Left ventricle myocardium inferior (tissue), 1 donor: ENCODE results near the gene TFDP2. TPM values are rescaled to one million over a fixed set of nuclear protein-coding genes. Genes with fewer than 3 reads are reported as not detected.

Source experiments
- DNase-seq: peaks from one replicate; pipeline ENCODE4 v3.0.0-alpha.2; 2020
- H3K27ac ChIP-seq: fragments of 200-600 bp; replicated peaks from 2 replicates; pipeline ENCODE4 v1.8.0; 2021
- H3K27me3 ChIP-seq: fragments of 200-600 bp; 2 replicates; pipeline ENCODE4 v1.8.0; 2021; ENCODE audit warnings: low read depth
- H3K36me3 ChIP-seq: fragments of 200-600 bp; 2 replicates; pipeline ENCODE4 v1.8.0; 2021
- H3K4me1 ChIP-seq: fragments of 200-600 bp; 2 replicates; pipeline ENCODE4 v1.8.0; 2021
- H3K4me3 ChIP-seq: fragments of 200-600 bp; 2 replicates; pipeline ENCODE4 v1.8.0; 2021; ENCODE audit warnings: mild to moderate bottlenecking, moderate library complexity
- H3K9me3 ChIP-seq: fragments of 200-600 bp; replicated peaks from 2 replicates; pipeline ENCODE4 v1.8.0; 2021
- CTCF ChIP-seq: fragments of 200-600 bp; IDR thresholded peaks from 2 replicates; pipeline ENCODE4 v1.8.0; 2021; ENCODE audit warnings: antibody characterized with exemption, mild to moderate bottlenecking, borderline replicate concordance
- intact Hi-C: fragments of 100-400 bp; cut with micrococcal nuclease; formaldehyde crosslinking; loops from one replicate; pipeline ENCODE4 v1.11.0; 2022
- total RNA-seq: library from RNA; stranded (reverse); fragmentation: NEBNext Ultra II Directional; extraction: Animal tissue kit (Norgen Biotek cat#: 25700); gene quantifications from one replicate; pipeline ENCODE4 v1.2.1, GENCODE V29; 2021
- donor health status: DM: no; HTN: yes; CAD: no; lungs with severe emphysema.

Gene TFDP2
- total RNA-seq, 1 donor from 2014 or later = 67.1 TPM

- Histone ChIP-seq H3K36me3 (peaks cover 6% of the 10 kb centered on the region), H3K27ac (no peak overlapping the region), H3K27me3 (no peaks in the 10 kb centered on the region), H3K9me3 (no peaks in the 10 kb centered on the region), H3K4me1 (no peaks in the 10 kb centered on the region), H3K4me3 (no peak overlapping the region)
- DNase-seq = no peak
- no peak for TF ChIP-seq CTCF
- intact Hi-C loops = no loop called here
Observed at GRCh38 chr3:141969711-141970110, 179.6 kb downstream of the TFDP2 start.

GRCh38 chr3:141965471-141965870 is 183.9 kb downstream of the TFDP2 start:
- no peak for TF ChIP-seq CTCF
- H3K4me3 ChIP-seq = no peak overlapping the region
- no peak overlapping the region for H3K27ac ChIP-seq
- no peak for DNase-seq
- peaks cover 15% of the 10 kb centered on the region for H3K36me3 ChIP-seq
- H3K4me1 ChIP-seq = no peaks in the 10 kb centered on the region
- no peaks in the 10 kb centered on the region for H3K9me3 ChIP-seq
- intact Hi-C loops = no loop called here
- H3K27me3 ChIP-seq = no peaks in the 10 kb centered on the region

- TF ChIP-seq CTCF = no peak
- Histone ChIP-seq H3K4me3 (no peak overlapping the region), H3K4me1 (peaks cover 5% of the 10 kb centered on the region), H3K9me3 (no peaks in the 10 kb centered on the region), H3K36me3 (peaks cover 21% of the 10 kb centered on the region), H3K27ac (no peak overlapping the region), H3K27me3 (no peaks in the 10 kb centered on the region)
- no peak for DNase-seq
- intact Hi-C loops = no loop called here
Observed at GRCh38 chr3:141963301-141963700, 186.0 kb downstream of the TFDP2 start.

- H3K27ac ChIP-seq = peak overlapping the region; percentile 60
- peaks cover 5% of the 10 kb centered on the region for H3K4me1 ChIP-seq
- no peaks in the 10 kb centered on the region for H3K27me3 ChIP-seq
- H3K36me3 ChIP-seq = peaks cover 30% of the 10 kb centered on the region
- no peak overlapping the region for H3K4me3 ChIP-seq
- TF ChIP-seq CTCF = no peak
- H3K9me3 ChIP-seq = no peaks in the 10 kb centered on the region
- intact Hi-C loops = no loop called here
- no peak for DNase-seq
Observed at GRCh38 chr3:141960731-141961130, 188.6 kb downstream of the TFDP2 start.

GRCh38 chr3:141959589-141960554 is 189.5 kb downstream of the TFDP2 start:
- Histone ChIP-seq H3K4me3 (no peak overlapping the region), H3K27me3 (no peaks in the 10 kb centered on the region), H3K4me1 (peaks cover 5% of the 10 kb centered on the region), H3K9me3 (no peaks in the 10 kb centered on the region), H3K27ac (peak overlapping the region; percentile 60), H3K36me3 (peaks cover 30% of the 10 kb centered on the region)
- intact Hi-C loops = no loop called here
- TF ChIP-seq CTCF = no peak
- DNase-seq = no peak
